Activated CD8-positive, alpha-beta T cell treated with anti-CD3 and anti-CD28 coated beads for 36 hours (primary cell): ENCODE measurements around the gene AACS. TPM values are rescaled to one million over a fixed set of nuclear protein-coding genes. Genes with fewer than 3 reads are reported as not detected.

Experiments
- ATAC-seq: fragments of 200-7000 bp; cut with Tn5 transposase; one replicate; pipeline ENCODE4 v1.10.0; 2021; ENCODE audit warnings: mild to moderate bottlenecking, moderate library complexity
- CTCF ChIA-PET: fragments of 350-600 bp; sonication (Branson Sonifier 250); formaldehyde crosslinking; loops from one replicate; lab custom pipeline; 2021; ENCODE audit warnings: antibody characterized with exemption; lab: Charles Lee
- POLR2A ChIA-PET: fragments of 350-600 bp; sonication (Branson Sonifier 250); formaldehyde crosslinking; loops from one replicate; lab custom pipeline; 2021; ENCODE audit warnings: antibody characterized with exemption; lab: Charles Lee
- DNase-seq: peaks from one replicate; pipeline ENCODE4 v3.0.0-alpha.2; 2020
- H3K27ac Mint-ChIP-seq: one replicate; pipeline ENCODE4 v1.8.0; 2021; ENCODE audit warnings: mild to moderate bottlenecking, mixed read lengths
- H3K27me3 Mint-ChIP-seq: one replicate; pipeline ENCODE4 v1.8.0; 2021; ENCODE audit warnings: mixed read lengths
- H3K36me3 Mint-ChIP-seq: one replicate; pipeline ENCODE4 v1.8.0; 2021; ENCODE audit warnings: low read depth, mixed read lengths
- H3K4me1 Mint-ChIP-seq: one replicate; pipeline ENCODE4 v1.8.0; 2021; ENCODE audit warnings: low read depth, mixed read lengths
- H3K4me3 Mint-ChIP-seq: one replicate; pipeline ENCODE4 v1.8.0; 2021; ENCODE audit warnings: mild to moderate bottlenecking, moderate library complexity, mixed read lengths
- H3K9me3 Mint-ChIP-seq: one replicate; pipeline ENCODE4 v1.8.0; 2021; ENCODE audit warnings: mixed read lengths
- CTCF ChIP-seq: fragments of 200-600 bp; IDR thresholded peaks from one replicate; pipeline ENCODE4 v1.8.0; 2022; ENCODE audit warnings: antibody characterized with exemption, mild to moderate bottlenecking
- intact Hi-C: fragments of 100-400 bp; cut with micrococcal nuclease; formaldehyde crosslinking; loops from one replicate; pipeline ENCODE4 v1.10.0; 2022
- total RNA-seq, 2 experiments: library from RNA; stranded (reverse); gene quantifications; one replicate each; pipeline ENCODE4 v1.2.3, GENCODE V29; 2021

Gene AACS
- total RNA-seq, 2 experiments from 2014 or later = 15.7 to 17.6 TPM

- intact Hi-C loops = no loop called here
- H3K27ac Mint-ChIP-seq = peak overlapping the region; percentile 55
- H3K9me3 Mint-ChIP-seq = no peaks in the 10 kb centered on the region
- peak; percentile 72 for DNase-seq
- TF ChIP-seq CTCF = no peak
- H3K36me3 Mint-ChIP-seq = peaks cover 21% of the 10 kb centered on the region
- no peaks in the 10 kb centered on the region for H3K27me3 Mint-ChIP-seq
- no peak overlapping the region for H3K4me3 Mint-ChIP-seq
- no peaks in the 10 kb centered on the region for H3K4me1 Mint-ChIP-seq
- CTCF ChIA-PET = no interaction called here
- POLR2A ChIA-PET = interaction anchor here (0.6 kb wide), 1 partner anchor 17 kb away, joined by 3 read pairs; no protein-coding TSS in a partner anchor
- ATAC-seq = peak; percentile 84
Observed at GRCh38 chr12:125114365-125115141, 49.3 kb downstream of the AACS start.

- POLR2A ChIA-PET = no interaction called here
- Mint-ChIP-seq H3K27me3 (no peaks in the 10 kb centered on the region), H3K9me3 (no peaks in the 10 kb centered on the region), H3K27ac (no peak overlapping the region), H3K4me1 (no peaks in the 10 kb centered on the region), H3K36me3 (peaks cover 6% of the 10 kb centered on the region), H3K4me3 (no peak overlapping the region)
- CTCF ChIA-PET = no interaction called here
- TF ChIP-seq CTCF = no peak
- DNase-seq (no peak), ATAC-seq (no peak)
- intact Hi-C loops = no loop called here
Observed at GRCh38 chr12:125120566-125120965, 55.3 kb downstream of the AACS start.

- intact Hi-C loops = no loop called here
Observed at GRCh38 chr12:125121106-125121505, 55.9 kb downstream of the AACS start.

GRCh38 chr12:125122668-125123067, 57.4 kb downstream of the AACS start:
- POLR2A ChIA-PET = no interaction called here
- TF ChIP-seq CTCF = no peak
- no peak for ATAC-seq

More at GRCh38 chr12:125121106-125121505, 55.9 kb downstream of the AACS start:
- ChIA-PET POLR2A (no interaction called here), CTCF (no interaction called here)
- no peak for ATAC-seq
- Mint-ChIP-seq H3K4me3 (no peak overlapping the region), H3K9me3 (no peaks in the 10 kb centered on the region), H3K27ac (no peak overlapping the region), H3K27me3 (no peaks in the 10 kb centered on the region), H3K36me3 (peaks cover 6% of the 10 kb centered on the region), H3K4me1 (no peaks in the 10 kb centered on the region)
- no peak for DNase-seq
- no peak for TF ChIP-seq CTCF

GRCh38 chr12:125124320-125124966, 59.2 kb downstream of the AACS start:
- TF ChIP-seq CTCF = no peak
- H3K4me3 Mint-ChIP-seq = no peak overlapping the region
- H3K9me3 Mint-ChIP-seq = no peaks in the 10 kb centered on the region

More at GRCh38 chr12:125122668-125123067, 57.4 kb downstream of the AACS start:
- CTCF ChIA-PET = no interaction called here
- DNase-seq = no peak
- Mint-ChIP-seq H3K27me3 (no peaks in the 10 kb centered on the region), H3K4me1 (no peaks in the 10 kb centered on the region), H3K9me3 (no peaks in the 10 kb centered on the region), H3K27ac (no peak overlapping the region), H3K36me3 (peaks cover 6% of the 10 kb centered on the region), H3K4me3 (no peak overlapping the region)
- intact Hi-C loops = no loop called here

More at GRCh38 chr12:125124320-125124966, 59.2 kb downstream of the AACS start:
- H3K36me3 Mint-ChIP-seq = peaks cover 3% of the 10 kb centered on the region
- ATAC-seq (no peak), DNase-seq (no peak)
- CTCF ChIA-PET = no interaction called here
- H3K27me3 Mint-ChIP-seq = no peaks in the 10 kb centered on the region
- intact Hi-C loops = no loop called here
- H3K27ac Mint-ChIP-seq = no peak overlapping the region
- POLR2A ChIA-PET = no interaction called here
- H3K4me1 Mint-ChIP-seq = no peaks in the 10 kb centered on the region
